CD14-positive monocyte (primary cell): ENCODE measurements around the gene GRIA3. TPM values are rescaled to one million over a fixed set of nuclear protein-coding genes. Genes with fewer than 3 reads are reported as not detected.

ENCODE experiments used
- DNase-seq, 3 donors: peaks; one replicate each; pipeline ENCODE4 v3.0.0-alpha.2; 2011 to 2022
- H2AFZ ChIP-seq: 2 replicates; pipeline ENCODE4 v1.6.0; 2012; ENCODE audit warnings: mild to moderate bottlenecking, low read depth, low read length, inconsistent platforms; ENCODE audit not compliant: insufficient read depth, poor library complexity, severe bottlenecking
- H3K27ac ChIP-seq, 2 donors: 1 replicate in 1 of 2; 2 replicates in 1 of 2; pipeline ENCODE4 v1.5.1; 2012 to 2013; ENCODE audit warnings: low read length in 2 of 2, control low read depth in 1 of 2, inconsistent platforms in 1 of 2, low read depth in 1 of 2, mild to moderate bottlenecking in 1 of 2
- H3K27me3 ChIP-seq, 2 donors: one replicate each; pipeline versions ENCODE4 v1.6.0 to v1.6.1; 2011 to 2013; ENCODE audit warnings: low read length in 2 of 2; ENCODE audit not compliant: control insufficient read depth in 2 of 2, insufficient read depth in 2 of 2
- H3K36me3 ChIP-seq, 2 donors: replicated peaks in 1 of 2; 1 replicate in 1 of 2; 2 replicates in 1 of 2; pipeline versions ENCODE4 v1.5.1 to v1.6.1; 2012 to 2013; ENCODE audit warnings: low read length in 2 of 2, control low read depth in 1 of 2, inconsistent platforms in 1 of 2, mild to moderate bottlenecking in 1 of 2; ENCODE audit not compliant: insufficient read depth in 2 of 2, control insufficient read depth in 1 of 2
- H3K4me1 ChIP-seq, 2 donors: 1 replicate in 1 of 2; 2 replicates in 1 of 2; pipeline versions ENCODE4 v1.5.1 to v1.6.1; 2012 to 2013; ENCODE audit warnings: low read length in 2 of 2, control low read depth in 1 of 2, inconsistent platforms in 1 of 2, mild to moderate bottlenecking in 1 of 2, moderate library complexity in 1 of 2; ENCODE audit not compliant: insufficient read depth in 2 of 2, control insufficient read depth in 1 of 2
- H3K4me2 ChIP-seq: replicated peaks from 2 replicates; pipeline ENCODE3; 2012; ENCODE audit warnings: low read length, moderate library complexity, mild to moderate bottlenecking; ENCODE audit not compliant: poor library complexity, severe bottlenecking; ENCODE audit errors: extremely low read depth
- H3K4me3 ChIP-seq, 3 experiments: fragments of 200-600 bp in 1 of 3; sonication (generic) in 1 of 3; replicated peaks in 1 of 3; 1 replicate in 2 of 3; 2 replicates in 1 of 3; pipeline ENCODE4 v1.5.1; 2011 to 2013; ENCODE audit warnings: low read length in 3 of 3, mild to moderate bottlenecking in 3 of 3, control low read depth in 2 of 3, low read depth in 2 of 3, inconsistent platforms in 1 of 3, moderate library complexity in 1 of 3
- H3K79me2 ChIP-seq: 2 replicates; pipeline ENCODE4 v1.6.0; 2012; ENCODE audit warnings: mild to moderate bottlenecking, control low read depth, inconsistent platforms, low read length, moderate library complexity; ENCODE audit not compliant: insufficient read depth
- H3K9ac ChIP-seq: 2 replicates; pipeline ENCODE4 v1.6.0; 2017; ENCODE audit warnings: low read length, mild to moderate bottlenecking; ENCODE audit not compliant: insufficient read depth, poor library complexity, severe bottlenecking
- H3K9me3 ChIP-seq, 2 donors: replicated peaks in 1 of 2; 1 replicate in 1 of 2; 2 replicates in 1 of 2; pipeline versions ENCODE4 v1.5.1 to v1.6.1; 2012 to 2013; ENCODE audit warnings: low read length in 2 of 2, control low read depth in 1 of 2; ENCODE audit not compliant: control insufficient read depth in 1 of 2, insufficient read depth in 1 of 2
- H4K20me1 ChIP-seq: 2 replicates; pipeline ENCODE4 v1.6.0; 2012; ENCODE audit warnings: mild to moderate bottlenecking, low read length, control low read depth, moderate library complexity; ENCODE audit not compliant: insufficient read depth
- H3K27ac Mint-ChIP-seq, 7 donors: one replicate each; pipeline ENCODE4 v1.8.0; 2020; ENCODE audit warnings: mild to moderate bottlenecking in 7 of 7, mixed read lengths in 7 of 7, moderate library complexity in 6 of 7, inconsistent platforms in 2 of 7
- H3K27me3 Mint-ChIP-seq, 3 donors: one replicate each; pipeline ENCODE4 v1.8.0; 2021 to 2022; ENCODE audit warnings: low read depth in 3 of 3, mild to moderate bottlenecking in 3 of 3, mixed read lengths in 3 of 3, moderate library complexity in 3 of 3, inconsistent platforms in 1 of 3
- H3K36me3 Mint-ChIP-seq, 2 donors: one replicate each; pipeline ENCODE4 v1.8.0; 2020; ENCODE audit warnings: mixed read lengths in 2 of 2, inconsistent platforms in 1 of 2, mild to moderate bottlenecking in 1 of 2
- H3K4me1 Mint-ChIP-seq: one replicate; pipeline ENCODE4 v1.8.0; 2020; ENCODE audit warnings: mild to moderate bottlenecking, mixed read lengths
- H3K4me3 Mint-ChIP-seq, 2 donors: one replicate each; pipeline ENCODE4 v1.8.0; 2020; ENCODE audit warnings: mild to moderate bottlenecking in 2 of 2, mixed read lengths in 2 of 2, moderate library complexity in 1 of 2
- H3K9me3 Mint-ChIP-seq, 7 donors: one replicate each; pipeline ENCODE4 v1.8.0; 2020 to 2022; ENCODE audit warnings: mixed read lengths in 7 of 7, mild to moderate bottlenecking in 6 of 7, moderate library complexity in 6 of 7, inconsistent platforms in 2 of 7
- CTCF ChIP-seq: fragments of 200-600 bp; IDR thresholded peaks from one replicate; pipeline ENCODE4 v1.8.0; 2022; ENCODE audit warnings: antibody characterized with exemption, mild to moderate bottlenecking
- WGBS: methylation state at CpG from one replicate; pipeline ENCODE4 v1.1.5; 2013; ENCODE audit warnings: missing lambda C conversion rate; ENCODE audit not compliant: insufficient coverage; 5-methylcytosine and 5-hydroxymethylcytosine counted together
- intact Hi-C, 2 donors: fragments of 100-400 bp; cut with micrococcal nuclease; formaldehyde crosslinking; loops; one replicate each; pipeline versions ENCODE4 v1.15.0 to v1.15.1; 2023
- polyA plus RNA-seq, 3 donors: library from polyadenylated mRNA; depleted of rRNA in 1 of 3; unstranded in 2 of 3; stranded (reverse) in 1 of 3; fragments of 300-500 nt in 2 of 3; fragments of >200 nt in 1 of 3; fragmentation: Illumina TruSeq in 2 of 3; gene quantifications; 1 replicate in 2 of 3; 2 replicates in 1 of 3; pipeline ENCODE4 v1.2.3, GENCODE V29; 2012 to 2021

GRIA3 gene
- polyA plus RNA-seq, 3 donors: not detected

DNA sequence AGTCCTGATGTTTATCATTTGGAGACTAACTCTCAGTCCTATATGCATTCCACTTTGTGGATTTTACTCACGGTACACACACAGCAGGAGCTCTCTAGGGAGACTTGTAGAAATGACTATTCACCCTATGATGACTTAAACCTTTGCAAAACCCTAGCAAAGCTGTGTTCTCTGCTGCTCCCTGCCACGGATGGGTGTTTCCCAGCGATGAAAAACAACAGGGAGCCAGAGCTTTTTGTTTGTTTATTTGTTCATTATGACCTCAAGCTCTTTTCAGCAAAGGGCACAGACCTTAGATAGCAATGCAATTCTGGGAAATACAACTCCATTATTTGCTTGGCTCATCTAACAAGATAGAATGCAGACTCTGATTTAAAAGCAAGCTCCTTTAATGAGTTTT is 156.6 kb downstream of the GRIA3 start:
- no peak for DNase-seq
- H2AFZ ChIP-seq: no peak overlapping the region
- H3K4me1 Mint-ChIP-seq: no peaks in the 10 kb centered on the region

DNA sequence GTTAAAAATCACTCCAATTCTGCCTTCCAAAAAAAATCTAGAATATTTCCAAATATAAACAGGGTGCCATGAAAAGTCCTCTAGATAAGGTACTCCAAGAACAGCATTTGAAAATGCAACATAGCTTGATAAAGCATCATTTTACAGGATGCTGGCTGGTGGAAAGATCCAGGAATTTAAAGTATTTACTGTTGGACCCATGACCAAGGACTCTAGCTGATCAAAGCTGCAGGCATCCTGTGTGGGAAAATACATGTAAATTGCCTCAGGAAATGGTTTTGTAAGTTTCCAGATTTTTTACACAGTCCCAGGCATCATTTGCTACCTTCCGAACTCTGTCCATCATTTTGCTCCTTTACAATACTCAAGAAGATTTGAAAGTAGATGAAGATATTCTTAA is 164.4 kb downstream of the GRIA3 start:
- Histone ChIP-seq H3K79me2 (no peaks in the 10 kb centered on the region), H3K4me1 (no peaks in the 10 kb centered on the region), H3K4me2 (no peak overlapping the region), H3K9me3 (no peaks in the 10 kb centered on the region), H3K27me3 (no peaks in the 10 kb centered on the region), H3K27ac (no peak overlapping the region), H3K4me3 (no peak overlapping the region), H3K9ac (no peak overlapping the region), H4K20me1 (no peaks in the 10 kb centered on the region), H3K36me3 (no peaks in the 10 kb centered on the region), H2AFZ (no peak overlapping the region)
- WGBS: no CpG with 5 or more reads among the region's 1 CpG
- intact Hi-C loops: no loop called here
- no peak for TF ChIP-seq CTCF
- H3K4me3 Mint-ChIP-seq: no peak overlapping the region
- H3K27me3 Mint-ChIP-seq: peaks cover 0 to 2% (median 1%) of the 10 kb centered on the region in 3 donors
- no peak for DNase-seq
- H3K9me3 Mint-ChIP-seq: peaks cover 0 to 2% (median 0%) of the 10 kb centered on the region in 7 donors
- H3K27ac Mint-ChIP-seq: no peak overlapping the region
- H3K36me3 Mint-ChIP-seq: no peaks in the 10 kb centered on the region
- H3K4me1 Mint-ChIP-seq: no peaks in the 10 kb centered on the region

More for the DNA sequence above, 156.6 kb downstream of the GRIA3 start:
- no peaks in the 10 kb centered on the region for H3K36me3 Mint-ChIP-seq
- no peak overlapping the region for H3K27ac ChIP-seq
- no peaks in the 10 kb centered on the region for H3K4me1 ChIP-seq
- H4K20me1 ChIP-seq: no peaks in the 10 kb centered on the region
- no peak overlapping the region for H3K4me2 ChIP-seq
- no peaks in the 10 kb centered on the region for H3K27me3 ChIP-seq
- peaks cover 0 to 2% (median 1%) of the 10 kb centered on the region in 7 donors for H3K9me3 Mint-ChIP-seq
- no peak overlapping the region for H3K9ac ChIP-seq
- no peak overlapping the region for H3K27ac Mint-ChIP-seq
- intact Hi-C loops: no loop called here
- no peaks in the 10 kb centered on the region for H3K36me3 ChIP-seq
- no peak overlapping the region for H3K4me3 Mint-ChIP-seq
- peaks cover 0 to 2% (median 2%) of the 10 kb centered on the region in 3 donors for H3K27me3 Mint-ChIP-seq
- H3K4me3 ChIP-seq: no peak overlapping the region
- TF ChIP-seq CTCF: no peak
- WGBS: no CpG with 5 or more reads among the region's 3 CpGs
- no peaks in the 10 kb centered on the region for H3K79me2 ChIP-seq
- no peaks in the 10 kb centered on the region for H3K9me3 ChIP-seq
